ENCODE measurements around the gene LENEP.

Gene LENEP

GRCh38 chr1:154998818-154999570 lies 5.6 kb downstream of the LENEP start:
- DNase-seq (ENCODE audit: low read depth): peak; percentile 52

GRCh38 chr1:154999571-155000410 lies 6.4 kb downstream of the LENEP start:
- no peak for DNase-seq (ENCODE audit: low read depth)

GRCh38 chr1:155000411-155000725 lies 7.0 kb downstream of the LENEP start:
- DNase-seq (ENCODE audit: low read depth): no peak

GRCh38 chr1:155000726-155001424 lies 7.5 kb downstream of the LENEP start:
- DNase-seq (ENCODE audit: low read depth): peak; percentile 71

GRCh38 chr1:155001425-155001674 lies 8.0 kb downstream of the LENEP start:
- no peak for DNase-seq (ENCODE audit: low read depth)

GRCh38 chr1:155001675-155002463 lies 8.5 kb downstream of the LENEP start:
- DNase-seq (ENCODE audit: low read depth): peak; percentile 96

GRCh38 chr1:155002464-155003226 lies 9.3 kb downstream of the LENEP start, which contains the start of gene ZBTB7B:
ZBTB7B (plus strand) TSS chr1:155002802; CDS start chr1:155014661, 11,859 bp downstream.
- no peak for DNase-seq (ENCODE audit: low read depth)

GRCh38 chr1:155003227-155003765 lies 9.9 kb downstream of the LENEP start:
- DNase-seq (ENCODE audit: low read depth): no peak

GRCh38 chr1:155003766-155004351 lies 10.5 kb downstream of the LENEP start:
- DNase-seq (ENCODE audit: low read depth): no peak

- DNase-seq (ENCODE audit: low read depth): no peak
Observed at GRCh38 chr1:155004352-155005075, 11.1 kb downstream of the LENEP start.

GRCh38 chr1:155005076-155006011 lies 12.0 kb downstream of the LENEP start:
- DNase-seq (ENCODE audit: low read depth): no peak

- no peak for DNase-seq (ENCODE audit: low read depth)
Observed at GRCh38 chr1:155006601-155007101, 13.3 kb downstream of the LENEP start.

GRCh38 chr1:155007251-155007828 lies 14.0 kb downstream of the LENEP start:
- DNase-seq (ENCODE audit: low read depth): no peak

GRCh38 chr1:155008015-155008941 lies 14.9 kb downstream of the LENEP start:
- DNase-seq (ENCODE audit: low read depth): no peak

- DNase-seq (ENCODE audit: low read depth): no peak
Observed at GRCh38 chr1:155009221-155009711, 15.9 kb downstream of the LENEP start.

- DNase-seq (ENCODE audit: low read depth): no peak
Observed at GRCh38 chr1:155009742-155010141, 16.4 kb downstream of the LENEP start.
